GM12801 (cell line): ENCODE measurements around the gene RNF25.

Experiments used
- TF ChIP-seq, protein P1 (sequence below): IDR thresholded peaks from one replicate; pipeline ENCODE4 v1.5.1; 2011; ENCODE audit warnings: control low read depth; ENCODE audit not compliant: insufficient read length; ENCODE audit errors: extremely low read depth

Gene RNF25

GRCh38 chr2:218716070-218716469 lies 44.3 kb upstream of the RNF25 start:
- TF ChIP-seq, protein P1, sequence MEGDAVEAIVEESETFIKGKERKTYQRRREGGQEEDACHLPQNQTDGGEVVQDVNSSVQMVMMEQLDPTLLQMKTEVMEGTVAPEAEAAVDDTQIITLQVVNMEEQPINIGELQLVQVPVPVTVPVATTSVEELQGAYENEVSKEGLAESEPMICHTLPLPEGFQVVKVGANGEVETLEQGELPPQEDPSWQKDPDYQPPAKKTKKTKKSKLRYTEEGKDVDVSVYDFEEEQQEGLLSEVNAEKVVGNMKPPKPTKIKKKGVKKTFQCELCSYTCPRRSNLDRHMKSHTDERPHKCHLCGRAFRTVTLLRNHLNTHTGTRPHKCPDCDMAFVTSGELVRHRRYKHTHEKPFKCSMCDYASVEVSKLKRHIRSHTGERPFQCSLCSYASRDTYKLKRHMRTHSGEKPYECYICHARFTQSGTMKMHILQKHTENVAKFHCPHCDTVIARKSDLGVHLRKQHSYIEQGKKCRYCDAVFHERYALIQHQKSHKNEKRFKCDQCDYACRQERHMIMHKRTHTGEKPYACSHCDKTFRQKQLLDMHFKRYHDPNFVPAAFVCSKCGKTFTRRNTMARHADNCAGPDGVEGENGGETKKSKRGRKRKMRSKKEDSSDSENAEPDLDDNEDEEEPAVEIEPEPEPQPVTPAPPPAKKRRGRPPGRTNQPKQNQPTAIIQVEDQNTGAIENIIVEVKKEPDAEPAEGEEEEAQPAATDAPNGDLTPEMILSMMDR = no peak

DNA sequence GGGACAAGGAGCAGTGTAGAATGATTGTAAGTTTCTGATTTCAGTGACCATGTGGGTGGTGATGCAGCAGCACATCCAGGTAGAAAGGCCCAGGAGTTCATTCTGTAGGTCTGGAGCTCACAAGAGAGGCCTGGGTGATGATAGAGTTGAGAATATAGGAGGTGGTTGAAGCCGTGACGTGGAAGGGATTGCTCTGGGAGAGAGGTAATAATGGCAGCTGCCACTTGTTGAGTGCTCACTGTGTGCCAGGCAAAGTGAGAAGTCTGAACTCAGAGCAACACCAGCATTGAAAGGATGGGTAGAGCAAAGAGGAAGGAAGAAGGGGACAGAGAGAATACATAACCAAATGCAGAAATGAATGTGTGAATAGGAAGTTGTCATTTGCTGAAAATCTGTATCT lies 42.1 kb upstream of the RNF25 start:
- TF ChIP-seq, protein P1 = no peak

GRCh38 chr2:218711550-218711929 lies 39.7 kb upstream of the RNF25 start:
- TF ChIP-seq, protein P1 = no peak

- TF ChIP-seq, protein P1 = no peak
Observed at GRCh38 chr2:218710687-218711549, 39.1 kb upstream of the RNF25 start, which contains the start of gene TTLL4. Gene TTLL4, plus strand, starts transcription at chr2:218710835. Its CDS starts 26,842 bp downstream, at chr2:218737677.

DNA sequence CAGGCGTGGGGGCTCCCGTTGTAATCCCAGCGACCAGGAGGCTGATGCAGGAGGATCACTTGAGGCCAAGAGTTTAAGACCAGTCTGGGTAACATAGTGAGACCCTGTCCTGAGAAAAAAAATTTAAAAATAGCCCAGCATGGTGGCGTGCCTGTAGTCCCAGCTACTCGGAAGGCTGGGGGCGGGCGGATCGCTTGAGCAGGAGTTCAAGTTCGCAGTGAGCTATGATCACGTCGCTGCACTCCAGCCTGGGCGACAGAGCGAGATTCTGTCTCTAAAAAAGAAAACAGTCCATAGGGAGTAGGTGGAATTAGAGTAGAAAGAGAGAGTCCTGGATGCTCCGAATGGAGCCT lies 38.5 kb upstream of the RNF25 start:
- TF ChIP-seq, protein P1 = no peak

- TF ChIP-seq, protein P1 = no peak
Observed at GRCh38 chr2:218709908-218710307, 38.1 kb upstream of the RNF25 start.

DNA sequence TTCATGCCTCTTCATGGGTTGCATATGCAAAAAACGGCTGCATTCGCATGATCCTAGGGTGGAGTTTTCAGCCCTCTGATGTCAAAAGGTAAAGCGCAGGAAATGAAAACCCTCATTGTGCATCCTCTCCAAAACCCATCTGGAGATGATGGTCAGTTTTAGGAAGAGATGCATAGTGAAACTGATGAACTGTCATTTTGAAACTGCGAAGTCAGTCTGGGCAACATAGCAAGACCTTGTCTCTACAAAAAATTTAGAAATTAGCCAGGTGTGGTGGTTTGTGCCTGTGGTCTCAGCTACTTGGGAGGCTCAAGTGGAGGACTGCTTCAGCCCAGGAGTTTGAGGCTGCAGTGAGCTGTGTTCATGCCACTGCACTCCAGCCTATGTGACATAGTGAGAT lies 36.3 kb upstream of the RNF25 start:
- TF ChIP-seq, protein P1 = no peak

- TF ChIP-seq, protein P1 = no peak
Observed at GRCh38 chr2:218703341-218703740, 31.5 kb upstream of the RNF25 start.
